ENCODE data around the gene PTPRM. TPM values are rescaled to one million over a fixed set of nuclear protein-coding genes. Genes with fewer than 3 reads are reported as not detected.

The PTPRM gene
- total and polyA plus RNA-seq, 2 of the 8 experiments (the other 6 are each of a cell fraction or from before 2014, with no cell fraction given): 4.1 to 7.0 TPM

DNA sequence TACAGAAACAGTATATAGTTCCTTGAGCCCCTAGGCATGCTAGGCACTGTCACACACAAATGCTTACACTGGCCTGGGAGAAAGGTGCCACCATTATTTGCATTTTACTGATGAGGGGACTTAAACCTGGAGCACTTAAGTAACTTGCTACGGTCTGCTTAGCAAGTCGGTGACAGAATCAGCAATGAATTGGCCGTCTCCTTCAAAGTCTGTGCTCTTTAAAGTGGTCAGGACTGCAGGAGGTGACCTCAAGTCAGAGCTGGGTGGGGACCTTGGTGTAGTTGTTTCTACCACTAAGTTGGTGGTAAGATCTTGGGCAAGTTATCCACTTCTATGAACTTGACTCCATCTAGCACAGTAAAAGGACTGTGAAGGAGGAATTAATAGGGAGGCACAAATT lies 34.8 kb downstream of the PTPRM start:
- H3K27me3 ChIP-seq (replicated peaks in 1 of 4; ENCODE audit: control insufficient read depth in 3 of 4, extremely low read depth in 1 of 4, insufficient read depth in 3 of 4, low read length in 3 of 4): no peaks in the 10 kb centered on the region
- H3K4me1 ChIP-seq (replicated peaks in 1 of 4; ENCODE audit: control insufficient read depth in 3 of 4, insufficient read depth in 4 of 4, low read length in 3 of 4): peaks cover 0 to 19% (median 8%) of the 10 kb centered on the region in 4 experiments
- 86% methylated on average over 3 of the region's 3 CpGs; no CpG with 5 or more reads in 1 of the 2 experiments for WGBS, 2 experiments (ENCODE audit: extremely low coverage in 1 of 2, insufficient coverage in 1 of 2, insufficient read length in 1 of 2, insufficient replicate concordance in 2 of 2, low coverage in 1 of 2, low lambda C conversion rate in 2 of 2, missing lambda C conversion rate in 1 of 2)
- no peak overlapping the region for H4K8ac ChIP-seq (ENCODE audit: extremely low read depth, insufficient read depth, low read length)
- no peak for FAIRE-seq
- no peak overlapping the region for H2BK5ac ChIP-seq (ENCODE audit: low read depth, low read length)
- no peaks in the 10 kb centered on the region for H4K20me1 ChIP-seq (replicated peaks in 1 of 2; ENCODE audit: control insufficient read depth in 1 of 2, insufficient read depth in 2 of 2, low read length in 2 of 2)
- ChIA-PET POLR2A (ENCODE audit: partially characterized antibody) (no interaction called here), CTCF (ENCODE audit: partially characterized antibody) (interaction anchor here (0.6 to 3.6 kb wide), 10 partner anchors 9 to 718 kb away, joined by 3 to 8 read pairs (median 3); partner anchors contain the start of gene PTPRM)
- no peak overlapping the region for H2AK5ac ChIP-seq (ENCODE audit: low read depth, low read length)
- DNase-seq (ENCODE audit: low read depth in 1 of 2, low spot score in 2 of 2): no peak
- H4K5ac ChIP-seq (ENCODE audit: insufficient read length, low read depth, low read length): no peak overlapping the region
- H2BK120ac ChIP-seq (replicated peaks; ENCODE audit: low read depth, low read length): no peak overlapping the region
- H3K79me2 ChIP-seq (ENCODE audit: control insufficient read depth in 1 of 2, insufficient read depth in 2 of 2, low read length in 2 of 2): no peaks in the 10 kb centered on the region
- H4K91ac ChIP-seq (replicated peaks; ENCODE audit: insufficient read length, low read length): no peak overlapping the region
- H3K56ac ChIP-seq (replicated peaks; ENCODE audit: insufficient read length, low read depth, low read length): no peak overlapping the region
- no peak overlapping the region for H3K27ac ChIP-seq (ENCODE audit: low read depth, low read length)
- H3K36me3 ChIP-seq (ENCODE audit: control insufficient read depth in 2 of 4, insufficient read depth in 4 of 4, low read length in 3 of 4): no peaks in the 10 kb centered on the region
- H3K14ac ChIP-seq (ENCODE audit: insufficient read length): no peak overlapping the region
- H3K23ac ChIP-seq (ENCODE audit: insufficient read length): no peak overlapping the region
- no peak overlapping the region for H3K4me2 ChIP-seq (ENCODE audit: insufficient read depth in 1 of 2, low read depth in 2 of 2, low read length in 2 of 2)
- H3K4me3 ChIP-seq (ENCODE audit: extremely low read depth in 1 of 4, insufficient read depth in 2 of 4, low read depth in 3 of 4, low read length in 4 of 4): no peak overlapping the region
- H2AFZ ChIP-seq (ENCODE audit: low read length): no peak overlapping the region
- H3K18ac ChIP-seq (ENCODE audit: extremely low read depth, low read length): no peak overlapping the region
- H3K79me1 ChIP-seq (ENCODE audit: low read depth, low read length): no peaks in the 10 kb centered on the region
- no peaks in the 10 kb centered on the region for H3K9me3 ChIP-seq (ENCODE audit: insufficient read depth in 2 of 2, low read depth in 1 of 2, low read length in 1 of 2)
- H2BK12ac ChIP-seq (ENCODE audit: low read depth, low read length): no peak overlapping the region
- no peak overlapping the region for H3K9ac ChIP-seq (replicated peaks in 1 of 4; ENCODE audit: extremely low read depth in 1 of 4, low read depth in 3 of 4, low read length in 3 of 4)
- H3K4ac ChIP-seq (replicated peaks; ENCODE audit: insufficient read length, low read depth, low read length): no peak overlapping the region
- no peak overlapping the region for H2BK20ac ChIP-seq (ENCODE audit: low read length)
- H2BK15ac ChIP-seq (ENCODE audit: low read length): no peak overlapping the region
- H3K23me2 ChIP-seq (ENCODE audit: low read depth, low read length): no peaks in the 10 kb centered on the region
- TF ChIP-seq CTBP2 (IDR thresholded peaks at IDR 0.05; ENCODE audit: borderline replicate concordance, insufficient read depth, insufficient read length, low read length) (no peak), BRCA1 (IDR thresholded peaks at IDR 0.05; ENCODE audit: low read depth, low read length) (no peak), SP4 (IDR thresholded peaks at IDR 0.05; ENCODE audit: low read length) (no peak), FOSL1 (IDR thresholded peaks at IDR 0.05; ENCODE audit: insufficient read depth, low read depth, low read length) (no peak), EZH2 (IDR thresholded peaks at IDR 0.05; ENCODE audit: low read depth, low read length, severe bottlenecking) (no peak), TBP (IDR thresholded peaks at IDR 0.05; ENCODE audit: low read depth, low read length) (no peak), RFX5 (IDR thresholded peaks at IDR 0.05; ENCODE audit: borderline replicate concordance, low read depth, low read length) (no peak), YY1 (IDR thresholded peaks at IDR 0.05; ENCODE audit: low read depth, low read length) (no peak), SIRT6 (IDR thresholded peaks at IDR 0.05; ENCODE audit: low read length) (no peak)
- TF ChIP-seq, protein P1, sequence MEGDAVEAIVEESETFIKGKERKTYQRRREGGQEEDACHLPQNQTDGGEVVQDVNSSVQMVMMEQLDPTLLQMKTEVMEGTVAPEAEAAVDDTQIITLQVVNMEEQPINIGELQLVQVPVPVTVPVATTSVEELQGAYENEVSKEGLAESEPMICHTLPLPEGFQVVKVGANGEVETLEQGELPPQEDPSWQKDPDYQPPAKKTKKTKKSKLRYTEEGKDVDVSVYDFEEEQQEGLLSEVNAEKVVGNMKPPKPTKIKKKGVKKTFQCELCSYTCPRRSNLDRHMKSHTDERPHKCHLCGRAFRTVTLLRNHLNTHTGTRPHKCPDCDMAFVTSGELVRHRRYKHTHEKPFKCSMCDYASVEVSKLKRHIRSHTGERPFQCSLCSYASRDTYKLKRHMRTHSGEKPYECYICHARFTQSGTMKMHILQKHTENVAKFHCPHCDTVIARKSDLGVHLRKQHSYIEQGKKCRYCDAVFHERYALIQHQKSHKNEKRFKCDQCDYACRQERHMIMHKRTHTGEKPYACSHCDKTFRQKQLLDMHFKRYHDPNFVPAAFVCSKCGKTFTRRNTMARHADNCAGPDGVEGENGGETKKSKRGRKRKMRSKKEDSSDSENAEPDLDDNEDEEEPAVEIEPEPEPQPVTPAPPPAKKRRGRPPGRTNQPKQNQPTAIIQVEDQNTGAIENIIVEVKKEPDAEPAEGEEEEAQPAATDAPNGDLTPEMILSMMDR (IDR thresholded peaks at IDR 0.05; ENCODE audit: control extremely low read depth in 1 of 3, insufficient read depth in 1 of 3, low read depth in 1 of 3, low read length in 3 of 3): no peak
- TF ChIP-seq, protein P2, sequence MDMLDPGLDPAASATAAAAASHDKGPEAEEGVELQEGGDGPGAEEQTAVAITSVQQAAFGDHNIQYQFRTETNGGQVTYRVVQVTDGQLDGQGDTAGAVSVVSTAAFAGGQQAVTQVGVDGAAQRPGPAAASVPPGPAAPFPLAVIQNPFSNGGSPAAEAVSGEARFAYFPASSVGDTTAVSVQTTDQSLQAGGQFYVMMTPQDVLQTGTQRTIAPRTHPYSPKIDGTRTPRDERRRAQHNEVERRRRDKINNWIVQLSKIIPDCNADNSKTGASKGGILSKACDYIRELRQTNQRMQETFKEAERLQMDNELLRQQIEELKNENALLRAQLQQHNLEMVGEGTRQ (IDR thresholded peaks at IDR 0.05; ENCODE audit: low read length): no peak
